Stimulated activated CD4-positive, alpha-beta T cell treated with anti-CD3 and anti-CD28 coated beads, TNF-alpha, amount 100 ng/mL, for 48 hours (primary cell): Measurements from ENCODE around the gene RIC8B.

Experiments
- DNase-seq, 3 donors: peaks; one replicate each; pipeline ENCODE4 v3.0.0-alpha.2; 2020; ENCODE audit warnings: low read depth in 3 of 3

RIC8B gene

DNA sequence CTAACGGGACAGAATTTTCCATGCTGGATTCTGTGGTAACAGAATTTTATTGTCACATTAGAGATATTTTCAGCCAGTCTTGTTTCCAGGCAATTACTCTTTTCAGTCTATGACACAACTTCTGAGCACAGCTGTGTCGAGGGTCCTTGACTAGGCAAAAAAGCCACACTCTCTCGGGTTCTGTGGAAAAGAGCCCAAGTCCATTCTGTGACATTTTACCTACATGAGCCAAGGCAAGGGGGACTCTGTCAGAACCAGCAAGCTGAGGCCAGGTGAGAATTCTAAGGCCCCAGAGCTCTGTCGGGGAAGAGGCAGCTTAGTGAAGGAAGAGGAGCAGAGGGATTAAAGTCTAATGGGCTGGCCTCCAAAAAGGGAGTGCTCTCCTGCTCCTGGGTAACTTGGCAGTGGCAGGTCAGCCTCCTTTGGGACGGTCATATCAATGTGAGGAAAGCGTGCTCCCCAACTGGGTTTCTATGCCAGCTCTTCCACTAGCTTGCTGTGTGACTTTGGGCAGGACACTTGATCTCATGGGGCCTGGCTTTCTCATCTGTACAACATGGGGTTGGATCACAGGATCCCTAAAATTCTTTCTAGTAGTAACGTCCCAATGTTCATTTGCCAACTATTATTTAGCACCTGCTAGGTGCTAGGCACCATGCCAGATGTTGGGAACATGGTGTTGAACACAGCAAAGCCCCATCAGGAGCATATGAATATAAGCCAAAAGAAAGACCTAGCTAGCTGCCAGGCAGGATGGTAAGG lies 16.0 kb upstream of the RIC8B start:
- DNase-seq: no peak

DNA sequence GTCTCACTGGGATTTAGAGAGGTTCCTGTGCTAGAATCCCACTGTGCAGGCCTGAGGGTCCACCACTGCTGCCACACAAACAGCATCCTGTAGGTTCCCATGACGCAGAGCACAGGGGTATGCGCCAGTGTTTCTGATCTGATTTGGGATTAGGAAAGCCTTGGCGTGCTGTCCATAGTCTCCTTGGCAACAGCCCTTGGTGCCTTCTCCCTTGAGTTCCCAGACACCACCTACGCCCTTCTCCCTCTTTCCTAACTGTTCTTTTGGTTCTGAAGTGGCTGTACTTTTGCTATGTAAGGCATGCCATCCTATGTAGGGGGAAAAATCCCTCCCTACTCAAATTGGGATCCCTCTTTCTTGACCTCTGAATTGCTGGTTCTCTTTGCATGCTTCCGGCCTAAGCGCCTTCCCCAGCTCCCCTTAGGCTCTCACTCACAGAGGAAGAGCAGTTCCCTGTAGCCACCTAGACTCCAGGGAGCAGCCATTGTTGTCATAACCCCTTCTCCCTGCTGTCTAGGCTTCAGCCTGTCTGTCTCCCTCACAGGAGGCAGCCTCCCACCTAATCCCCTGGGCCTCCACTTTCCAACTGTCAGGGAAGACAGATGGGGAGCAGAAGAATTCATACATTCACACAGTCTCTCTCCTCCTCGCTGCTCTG lies 14.8 kb upstream of the RIC8B start:
- DNase-seq: no peak

DNA sequence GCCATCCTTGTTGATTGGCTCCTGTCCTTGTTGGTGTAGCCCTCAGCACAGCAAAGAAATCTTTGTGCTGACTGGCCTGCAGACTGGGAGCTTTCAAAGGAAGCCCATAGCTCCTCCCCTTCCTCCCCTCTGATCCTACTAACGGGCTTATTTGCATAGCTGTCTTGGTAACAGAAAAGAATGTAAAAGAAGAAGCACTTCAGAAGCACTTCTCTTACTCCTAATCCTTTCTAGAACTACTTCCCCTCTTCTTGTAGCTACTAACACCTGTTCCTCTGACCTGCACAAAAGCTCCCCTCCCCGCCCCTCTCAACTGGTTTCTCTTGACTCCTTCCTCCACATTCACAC lies 14.3 kb upstream of the RIC8B start:
- DNase-seq: no peak

DNA sequence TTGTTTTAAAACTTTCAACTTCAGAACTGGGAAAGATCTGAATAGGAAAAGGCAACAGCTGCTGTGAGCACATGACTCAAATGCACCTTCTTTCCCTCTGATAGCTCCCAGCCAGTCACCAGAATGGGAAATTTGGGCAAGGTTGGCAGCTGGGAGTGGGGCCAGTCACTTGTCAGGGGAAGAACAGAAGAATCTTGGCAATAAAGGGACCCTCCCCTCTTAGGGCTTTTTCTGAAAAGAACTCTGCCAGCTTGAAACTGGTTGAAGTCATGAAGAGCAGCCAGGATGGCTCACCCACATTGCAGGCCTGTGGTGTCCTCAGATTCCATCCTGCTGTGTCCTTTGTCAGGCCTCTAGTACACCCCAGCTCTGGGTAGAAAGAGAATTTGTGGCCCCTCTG lies 10.3 kb upstream of the RIC8B start:
- DNase-seq: no peak

DNA sequence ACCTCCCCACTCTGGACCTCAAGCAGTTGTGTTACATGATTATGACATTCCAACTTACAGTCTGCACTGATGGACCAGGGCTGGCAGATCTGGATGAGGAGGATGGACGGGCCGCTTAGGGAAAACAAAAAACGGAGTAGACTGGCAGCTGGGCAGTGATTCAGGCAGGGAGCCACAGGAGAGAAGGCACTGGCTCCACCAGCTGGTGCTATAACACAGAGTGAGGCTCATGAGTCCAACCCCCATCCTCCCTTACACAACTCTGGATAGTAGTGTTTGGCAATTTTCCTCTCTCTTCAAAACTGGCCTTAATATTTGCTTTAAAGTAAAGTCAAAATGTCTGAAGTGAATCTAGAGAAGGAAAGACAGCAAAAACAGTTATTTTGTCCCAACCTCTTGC lies 9.7 kb upstream of the RIC8B start:
- DNase-seq: no peak

DNA sequence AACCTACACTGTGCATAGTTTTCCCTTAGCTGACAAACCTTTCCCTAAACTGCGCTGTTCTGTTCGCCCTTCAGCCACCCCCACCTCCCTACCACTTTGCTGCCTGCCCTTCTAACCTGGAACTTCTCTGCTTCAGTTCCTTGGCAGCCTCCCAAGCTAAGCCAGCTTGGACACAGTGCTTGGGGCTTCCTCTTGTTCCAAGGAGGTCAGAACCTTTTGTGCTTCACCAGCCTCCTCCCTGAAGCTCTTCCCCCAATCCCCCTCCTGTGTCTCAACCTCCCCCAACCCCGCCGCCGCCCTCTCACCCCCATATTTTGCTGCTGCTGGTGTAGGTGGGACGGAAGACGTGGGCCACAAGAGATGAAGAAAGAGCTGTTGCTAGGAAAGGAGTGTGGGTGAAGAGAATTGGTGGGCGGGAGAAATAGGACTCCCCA lies 8.1 kb upstream of the RIC8B start:
- no peak for DNase-seq

DNA sequence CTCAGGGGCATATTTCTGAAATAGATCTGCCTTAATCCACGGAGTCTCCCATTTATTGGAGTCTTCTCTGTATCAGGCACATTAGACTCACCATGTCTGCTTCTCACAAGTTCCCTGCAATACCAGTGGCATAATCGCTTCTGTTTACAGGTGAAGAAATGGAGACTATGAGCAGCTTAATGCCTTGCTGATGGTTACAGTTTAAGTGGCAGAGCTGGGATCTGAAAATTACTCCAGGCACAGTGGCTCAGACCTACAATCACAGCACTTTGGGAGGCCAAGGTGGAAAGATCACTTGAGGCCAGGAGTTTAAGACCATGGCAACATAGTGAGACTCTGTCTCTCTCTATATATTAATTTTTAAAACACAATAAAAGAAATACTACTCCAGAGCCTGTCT lies 7.3 kb upstream of the RIC8B start:
- DNase-seq: no peak

DNA sequence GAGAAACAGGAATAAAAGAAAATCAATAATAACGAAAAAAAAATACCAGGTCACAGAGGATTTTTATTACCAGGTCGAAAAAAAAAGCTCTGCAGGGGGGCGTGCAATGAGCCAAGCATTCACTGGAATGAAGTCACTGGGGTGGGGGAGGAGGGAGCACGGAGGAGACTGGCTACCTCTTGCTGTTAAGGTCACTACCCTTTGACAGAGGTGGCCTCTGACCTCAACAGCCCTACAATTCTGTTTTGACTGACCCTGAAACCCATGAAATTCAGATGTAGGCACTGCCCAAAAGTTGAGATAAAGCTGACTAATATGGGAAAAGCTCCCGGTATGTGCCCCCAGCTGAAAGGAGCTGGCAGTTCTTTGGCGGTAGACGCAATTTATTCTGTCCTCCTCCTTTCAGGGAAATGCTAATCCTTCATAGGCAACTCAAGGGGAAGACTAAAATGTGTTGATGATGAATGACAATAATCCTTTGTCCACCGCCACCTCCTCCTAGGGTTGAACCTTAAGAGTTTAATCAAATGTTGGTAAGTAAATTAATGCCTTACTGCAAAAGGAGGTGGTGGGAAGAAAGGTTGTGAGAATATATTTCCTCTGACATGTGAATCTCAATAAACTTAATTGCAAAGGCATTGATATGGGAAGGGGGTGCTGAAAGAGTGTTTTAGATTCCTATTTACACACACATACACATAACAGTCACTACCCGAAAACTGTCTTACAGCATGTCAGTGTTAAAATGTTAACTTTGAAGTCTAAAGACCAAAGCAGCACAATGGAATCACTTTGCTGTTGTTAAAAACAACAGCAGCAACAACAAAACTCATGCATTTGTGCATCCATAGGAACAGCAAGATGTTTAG lies 6.3 kb upstream of the RIC8B start:
- DNase-seq: no peak

DNA sequence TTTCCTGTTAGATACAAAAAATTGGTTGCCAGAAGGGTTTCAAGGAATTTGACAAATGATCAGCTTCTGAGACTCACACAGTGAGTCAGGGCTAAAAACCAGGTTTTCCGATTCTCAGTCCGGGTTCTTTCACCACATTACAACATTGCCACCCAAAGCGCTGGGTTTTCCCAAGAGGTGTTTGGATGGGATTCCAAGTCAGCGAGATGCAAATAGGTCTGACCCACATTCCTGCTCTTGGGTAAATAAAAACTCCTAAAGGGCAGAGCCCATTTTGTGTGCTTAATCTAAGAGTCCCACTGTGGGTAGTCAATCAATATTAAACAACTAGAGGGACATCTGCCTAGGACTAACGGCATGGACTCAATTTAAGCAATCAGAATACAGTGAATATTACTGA lies 5.4 kb upstream of the RIC8B start:
- DNase-seq: no peak

DNA sequence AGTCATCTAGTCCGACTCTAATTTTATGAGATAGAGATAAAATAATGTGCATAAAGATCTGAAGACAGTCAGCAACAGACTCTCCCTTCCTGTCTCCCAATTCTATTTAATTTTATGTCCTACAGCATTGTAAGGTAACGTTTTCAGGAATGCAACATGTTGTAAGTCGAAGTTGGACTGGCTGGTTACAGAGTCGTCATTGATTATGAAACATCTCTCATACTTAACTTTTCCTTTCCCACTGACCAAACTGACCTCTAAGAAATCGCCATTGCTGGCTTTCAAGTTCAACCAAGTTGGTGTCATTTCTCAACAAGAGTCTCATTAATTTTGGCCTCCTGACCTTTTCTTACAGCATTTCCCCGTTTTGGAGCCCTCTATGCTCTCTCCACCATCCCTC lies 4.9 kb upstream of the RIC8B start:
- no peak for DNase-seq

DNA sequence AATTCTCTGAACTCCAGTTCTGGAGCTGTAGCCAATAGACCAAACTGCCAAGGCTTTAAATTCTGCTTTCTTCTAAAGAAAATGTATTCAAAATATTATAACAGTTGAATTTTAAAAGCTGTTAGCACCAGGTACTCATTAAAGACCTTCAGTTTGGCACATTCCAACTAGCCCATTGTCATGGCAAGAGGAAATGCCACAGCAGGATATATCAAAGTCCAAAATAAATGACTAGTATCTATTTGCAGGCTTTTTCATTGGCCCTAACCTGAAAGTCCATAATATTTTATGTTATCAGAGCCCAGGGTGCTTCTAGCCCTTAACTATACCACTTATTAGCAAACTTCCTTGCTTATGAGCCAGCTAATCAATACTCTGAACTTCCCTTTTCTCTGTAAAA lies 3.1 kb upstream of the RIC8B start:
- no peak for DNase-seq

DNA sequence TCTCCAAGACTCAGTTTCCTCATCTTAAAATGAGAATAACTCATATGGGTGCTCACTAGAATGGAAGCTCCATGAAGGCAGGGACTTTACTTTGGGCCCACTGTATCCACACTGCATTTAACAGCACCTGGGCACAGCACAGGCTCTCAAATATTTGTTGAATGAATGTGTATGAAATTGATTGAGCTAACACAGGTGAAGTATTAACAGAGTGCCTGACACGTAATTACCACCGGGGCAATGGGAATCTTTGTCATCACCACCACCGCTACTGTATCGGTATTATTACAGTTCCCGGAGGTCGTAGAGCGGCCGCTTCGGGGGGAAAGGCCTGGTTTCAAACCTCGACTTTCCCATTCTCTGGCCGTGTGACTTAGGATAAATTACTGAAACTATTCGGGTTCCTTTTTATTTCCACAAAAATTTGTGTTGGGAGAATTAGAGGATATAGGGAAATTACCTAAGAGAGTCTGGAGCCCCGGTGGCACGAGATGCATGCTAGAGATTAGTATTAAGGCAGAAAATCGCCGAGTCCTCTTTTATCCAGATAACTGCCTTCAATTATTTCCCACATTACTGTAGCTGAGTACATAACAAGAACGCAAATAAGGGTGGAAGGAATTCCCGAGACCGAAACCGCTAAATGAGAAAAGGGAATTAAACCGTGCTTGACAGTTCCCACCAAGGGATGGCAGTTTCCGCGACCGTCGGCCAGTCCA lies 1.0 kb upstream of the RIC8B start:
- DNase-seq: no peak

DNA sequence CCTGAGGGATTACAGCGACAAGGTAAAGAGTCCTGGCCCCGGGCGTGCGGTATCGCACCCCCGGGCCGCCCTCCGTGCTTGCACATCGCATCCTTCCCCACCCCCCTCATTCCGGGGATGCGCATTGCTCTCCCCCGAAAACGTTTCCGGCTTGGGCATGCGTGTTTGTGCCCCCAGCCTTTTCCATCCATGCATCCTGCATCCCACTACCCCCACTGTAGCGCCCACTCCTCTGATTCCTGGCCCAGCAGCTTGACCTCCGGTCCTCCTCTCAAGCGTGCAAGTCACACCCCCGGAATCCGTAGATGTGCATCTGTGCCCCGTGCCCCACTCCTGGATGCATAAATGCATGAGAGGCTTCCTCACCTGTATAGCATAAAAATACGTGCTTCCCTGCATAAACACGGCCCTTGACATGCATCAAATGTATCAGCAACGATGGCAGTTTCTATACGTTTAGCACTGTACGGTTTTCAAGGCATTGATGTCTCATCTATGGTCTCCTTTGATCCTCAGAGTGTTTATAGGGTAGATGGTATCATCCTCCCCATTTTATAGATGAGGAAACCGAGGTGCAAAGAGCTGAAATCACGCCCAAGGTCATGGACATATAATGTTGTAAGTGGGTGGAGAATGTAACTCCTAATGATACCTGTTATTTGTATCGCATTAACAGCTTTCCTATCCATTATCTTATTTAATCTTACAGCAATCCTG lies 484 bp downstream of the RIC8B start:
- DNase-seq: peak in 1 of 3 donors; percentile 14

DNA sequence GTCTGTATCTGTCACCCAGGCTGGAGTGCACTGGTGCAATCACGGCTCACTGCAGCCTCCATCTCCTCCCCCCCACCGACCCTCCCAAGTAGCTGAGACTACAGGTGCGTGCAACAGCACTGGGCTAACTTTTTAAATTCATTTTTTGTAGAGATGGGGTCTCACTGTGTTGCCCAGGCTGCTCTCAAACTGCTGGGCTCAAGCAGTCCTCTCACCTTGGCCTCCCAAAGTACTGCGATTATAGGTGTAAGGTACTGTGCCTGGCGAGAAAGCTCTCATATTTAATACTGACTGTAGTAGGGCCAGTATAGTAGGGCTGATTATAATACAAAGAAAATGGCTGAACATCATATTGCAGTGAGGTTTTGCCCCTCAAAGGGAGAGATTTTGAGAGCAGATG lies 2.4 kb downstream of the RIC8B start:
- DNase-seq: no peak

DNA sequence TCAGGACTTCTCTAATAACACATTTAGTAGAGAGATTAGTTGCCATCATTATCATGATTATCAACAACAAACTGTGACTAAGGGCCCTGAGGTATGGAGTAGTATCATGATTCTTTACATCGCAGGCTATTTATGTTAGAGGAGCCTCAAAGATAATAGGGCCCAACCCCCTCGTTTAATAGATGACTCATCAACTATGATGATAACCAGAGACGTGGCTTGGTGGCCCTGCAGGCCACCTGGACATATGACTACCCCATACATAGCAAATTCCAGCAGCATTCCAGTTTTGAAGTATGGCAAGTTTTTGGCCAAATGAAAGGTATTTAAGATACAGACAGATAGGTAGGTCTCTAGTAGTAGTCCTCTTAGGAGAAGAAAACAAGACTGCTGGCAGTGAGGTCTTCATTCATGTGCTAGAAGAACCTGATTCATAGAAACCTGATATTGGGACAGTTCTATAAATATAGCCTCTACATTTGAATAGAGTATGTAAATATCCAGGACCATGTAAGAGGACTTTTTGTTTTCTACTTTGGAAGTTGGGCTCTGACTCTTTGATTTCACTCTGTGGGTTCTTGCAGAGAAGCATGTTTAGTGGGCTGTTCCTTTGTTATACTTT lies 5.6 kb downstream of the RIC8B start:
- no peak for DNase-seq

DNA sequence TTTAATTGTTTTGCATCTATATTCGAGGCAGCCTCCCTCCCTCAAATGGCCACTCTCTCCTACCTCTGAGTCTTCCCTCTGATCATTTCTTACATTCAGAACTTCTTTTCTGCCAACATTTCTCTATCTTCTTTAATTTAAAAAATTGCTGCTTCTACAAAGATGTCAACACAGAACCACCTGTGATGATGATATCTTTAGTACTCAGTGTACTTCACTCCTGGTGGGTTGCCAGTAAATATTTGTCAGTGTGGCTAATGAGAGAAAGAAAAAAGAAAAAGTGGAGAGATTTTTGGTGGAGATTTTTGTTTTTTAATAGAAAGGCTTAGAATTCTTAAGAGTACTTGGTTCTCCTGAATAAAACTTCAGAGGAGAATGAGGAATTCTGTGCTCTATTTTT lies 8.1 kb downstream of the RIC8B start:
- DNase-seq: no peak

DNA sequence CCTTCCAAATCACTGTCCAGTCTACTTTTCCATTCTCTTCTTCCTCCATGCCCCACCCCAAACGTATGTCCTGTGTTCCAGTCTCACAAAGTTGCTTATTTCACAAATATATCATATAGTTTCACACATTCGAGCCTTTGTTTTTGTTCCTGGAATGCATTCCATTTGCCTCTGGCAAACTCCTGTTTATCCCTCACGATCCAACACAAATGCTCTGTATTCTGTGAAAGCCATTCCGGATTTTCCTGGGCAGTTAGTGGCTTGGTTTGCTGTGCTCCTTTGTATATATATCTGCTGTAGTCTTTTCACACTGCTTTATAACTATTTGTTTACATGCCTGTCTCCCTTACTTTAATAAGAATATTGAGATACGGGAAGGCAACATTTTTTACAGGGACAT lies 9.0 kb downstream of the RIC8B start:
- DNase-seq: no peak

DNA sequence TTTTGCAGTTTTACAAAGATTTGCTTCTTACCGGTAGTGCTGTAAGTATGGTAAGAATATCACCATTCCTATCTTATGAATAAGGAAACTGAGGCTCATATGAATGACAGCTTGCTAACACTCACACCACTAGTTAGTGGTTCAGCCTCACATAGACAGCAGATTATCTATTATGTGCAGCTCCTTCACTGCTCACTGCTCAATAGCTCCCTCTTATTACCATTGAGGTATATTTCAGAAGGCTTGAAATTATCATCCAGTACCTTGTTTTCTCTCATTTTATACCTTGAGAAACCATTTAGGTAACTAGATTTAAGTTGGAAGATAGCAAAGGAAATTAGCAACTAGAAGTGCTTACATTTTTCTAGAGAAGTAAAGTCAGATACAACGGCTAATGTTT lies 15.5 kb downstream of the RIC8B start:
- no peak for DNase-seq

DNA sequence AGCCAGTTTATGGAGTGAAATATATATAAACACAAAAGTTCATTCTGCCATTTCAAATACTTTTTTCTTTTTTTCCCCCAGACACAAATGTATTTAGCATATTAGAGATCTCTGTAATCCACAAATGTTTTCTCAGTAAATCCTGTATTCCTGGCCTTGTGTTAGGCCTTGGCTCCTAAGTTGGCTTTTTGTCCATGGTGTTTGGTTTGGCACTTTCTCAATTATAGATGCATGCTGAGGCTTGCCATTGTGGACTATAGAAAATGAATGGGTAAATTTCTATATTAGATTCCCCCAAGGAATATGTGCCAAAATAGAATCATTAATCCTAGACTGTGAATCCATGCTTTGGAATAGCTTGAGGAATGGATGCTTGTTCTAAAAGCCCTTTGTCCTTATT lies 17.0 kb downstream of the RIC8B start:
- DNase-seq: no peak

DNA sequence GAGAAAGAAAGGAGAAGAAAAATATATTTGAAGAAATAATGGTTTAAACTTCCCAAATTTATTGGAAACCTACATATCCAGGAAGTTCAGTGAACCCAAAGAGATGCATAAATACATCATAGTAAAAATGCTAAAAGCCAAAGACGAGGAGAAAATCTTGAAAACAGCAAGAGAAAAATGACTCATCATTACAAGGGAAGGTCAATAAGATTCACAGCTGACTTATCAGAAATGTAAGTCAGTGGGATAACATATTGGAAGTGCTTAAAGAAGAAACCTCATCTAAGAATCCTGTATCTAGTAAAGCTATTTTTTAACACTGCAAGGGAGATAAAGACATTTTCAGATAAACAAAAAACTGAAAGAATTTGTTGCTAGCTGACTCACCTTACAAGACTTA lies 19.9 kb downstream of the RIC8B start:
- DNase-seq: no peak

DNA sequence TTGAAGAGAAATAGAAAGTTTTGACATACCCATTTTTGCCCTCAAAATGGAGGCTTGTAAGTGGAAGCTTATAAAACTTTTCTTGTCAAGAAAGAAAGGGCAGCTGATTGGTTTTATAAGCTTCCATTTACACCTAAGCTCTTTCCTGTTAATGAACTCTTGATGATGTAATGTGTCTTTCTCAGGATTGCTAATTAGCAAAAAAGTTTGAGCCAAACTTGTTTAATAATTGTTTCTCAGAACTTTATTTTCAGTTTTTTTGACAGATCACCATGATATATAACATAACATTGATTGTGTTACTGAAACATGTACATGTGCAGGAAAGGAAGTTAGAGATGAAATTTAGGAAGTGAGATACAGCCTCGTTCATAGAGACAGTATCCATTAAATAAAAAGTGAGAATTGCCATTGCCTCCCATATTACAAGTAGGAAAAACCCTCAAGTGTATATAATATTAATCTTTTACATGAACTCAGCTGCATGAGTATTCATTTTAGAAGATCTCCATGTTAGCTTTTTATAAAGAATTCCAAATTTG lies 26.8 kb downstream of the RIC8B start:
- no peak for DNase-seq
